ENCODE data around the gene PARD3.

- no peak for TF ChIP-seq CTCF (IDR thresholded peaks at IDR 0.05)
- no peak for TF ChIP-seq EZH2phosphoT487 (IDR thresholded peaks at IDR 0.05)
- no peak for TF ChIP-seq EZH2 (IDR thresholded peaks at IDR 0.05)
Observed at GRCh38 chr10:34677132-34677531, 138.0 kb downstream of the PARD3 start.

Measured in neural progenitor cell (in vitro differentiated cells).